Renal cortex interstitium (tissue), 15 donors: ENCODE measurements around the gene ATP5PD. TPM values are rescaled to one million over a fixed set of nuclear protein-coding genes. Genes with fewer than 3 reads are reported as not detected.

Source experiments
- DNase-seq, 11 donors: peaks; one replicate each; pipeline ENCODE4 v3.0.0-alpha.2; 2013; ENCODE audit warnings: low read depth in 9 of 11, low spot score in 4 of 11; ENCODE audit errors: extremely low read depth in 1 of 11
- long read RNA-seq, 16 experiments: transcript quantifications; one replicate each; lab custom pipeline, GENCODE V29; 2026
- polyA plus RNA-seq, 3 donors: library from polyadenylated mRNA; unstranded; fragments of 120-200 nt; gene quantifications; one replicate each; pipeline ENCODE4 v1.2.1, GENCODE V29; 2013; ENCODE audit not compliant: insufficient read length in 3 of 3

The ATP5PD gene
- polyA plus RNA-seq, result 100 to 1,000 TPM; 297 to 353 (median 303) TPM
- long read RNA-seq, donor 1, transcript ATP5PD-204 (2 exons, 2,191 nt), result minor isoform, 18 of 178 reads
- long read RNA-seq, donor 1, transcript ATP5PD-201 (6 exons, 603 nt), result major isoform, 126 of 178 reads
- long read RNA-seq, donor 1, partial matches to known transcripts, result 32 of 178 reads
- long read RNA-seq, donor 1, other reads (novel, unspliced or antisense), result 0 of 178 reads
- long read RNA-seq, donor 2, transcript ATP5PD-201 (6 exons, 603 nt), result major isoform, 107 of 206 reads
- long read RNA-seq, donor 2, transcript ATP5PD-204 (2 exons, 2,191 nt), result minor isoform, 23 of 206 reads
- long read RNA-seq, donor 2, partial matches to known transcripts, result 63 of 206 reads
- long read RNA-seq, donor 2, other reads (novel, unspliced or antisense), result 11 of 206 reads
- long read RNA-seq, donor 3, transcript ATP5PD-201 (6 exons, 603 nt), result major isoform, 186 of 316 reads
- long read RNA-seq, donor 3, transcript ATP5PD-204 (2 exons, 2,191 nt), result minor isoform, 15 of 316 reads
- long read RNA-seq, donor 3, partial matches to known transcripts, result 88 of 316 reads
- long read RNA-seq, donor 3, other reads (novel, unspliced or antisense), result 22 of 316 reads
- long read RNA-seq, donor 4, transcript ATP5PD-204 (2 exons, 2,191 nt), result minor isoform, 22 of 201 reads
- long read RNA-seq, donor 4, transcript ATP5PD-201 (6 exons, 603 nt), result major isoform, 104 of 201 reads
- long read RNA-seq, donor 4, partial matches to known transcripts, result 65 of 201 reads
- long read RNA-seq, donor 4, other reads (novel, unspliced or antisense), result 9 of 201 reads
- long read RNA-seq, donor 5, result 0 reads
- long read RNA-seq, donor 6, transcript ATP5PD-201 (6 exons, 603 nt), result major isoform, 91 of 236 reads
- long read RNA-seq, donor 6, transcript ATP5PD-204 (2 exons, 2,191 nt), result minor isoform, 25 of 236 reads
- long read RNA-seq, donor 6, partial matches to known transcripts, result 113 of 236 reads
- long read RNA-seq, donor 6, other reads (novel, unspliced or antisense), result 6 of 236 reads
- long read RNA-seq, donor 7, transcript ATP5PD-201 (6 exons, 603 nt), result major isoform, 183 of 334 reads
- long read RNA-seq, donor 7, transcript ATP5PD-204 (2 exons, 2,191 nt), result minor isoform, 26 of 334 reads
- long read RNA-seq, donor 7, partial matches to known transcripts, result 108 of 334 reads
- long read RNA-seq, donor 7, other reads (novel, unspliced or antisense), result 14 of 334 reads
- long read RNA-seq, donor 8, result 0 reads
- long read RNA-seq, donor 9, transcript ATP5PD-204 (2 exons, 2,191 nt), result minor isoform, 12 of 218 reads
- long read RNA-seq, donor 9, transcript ATP5PD-201 (6 exons, 603 nt), result major isoform, 127 of 218 reads
- long read RNA-seq, donor 9, partial matches to known transcripts, result 67 of 218 reads
- long read RNA-seq, donor 9, other reads (novel, unspliced or antisense), result 9 of 218 reads
- long read RNA-seq, donor 10, transcript ATP5PD-201 (6 exons, 603 nt), result major isoform, 154 of 340 reads
- long read RNA-seq, donor 10, transcript ATP5PD-204 (2 exons, 2,191 nt), result minor isoform, 21 of 340 reads
- long read RNA-seq, donor 10, partial matches to known transcripts, result 136 of 340 reads
- long read RNA-seq, donor 10, other reads (novel, unspliced or antisense), result 25 of 340 reads
- long read RNA-seq, donor 11, transcript ATP5PD-204 (2 exons, 2,191 nt), result minor isoform, 10 of 155 reads
- long read RNA-seq, donor 11, transcript ATP5PD-201 (6 exons, 603 nt), result major isoform, 113 of 155 reads
- long read RNA-seq, donor 11, partial matches to known transcripts, result 26 of 155 reads
- long read RNA-seq, donor 11, other reads (novel, unspliced or antisense), result 6 of 155 reads
- long read RNA-seq, donor 12, transcript ATP5PD-204 (2 exons, 2,191 nt), result minor isoform, 17 of 116 reads
- long read RNA-seq, donor 12, transcript ATP5PD-201 (6 exons, 603 nt), result major isoform, 67 of 116 reads
- long read RNA-seq, donor 12, partial matches to known transcripts, result 32 of 116 reads
- long read RNA-seq, donor 12, other reads (novel, unspliced or antisense), result 0 of 116 reads
- long read RNA-seq, donor 13, result 0 reads
- long read RNA-seq, donor 14, transcript ATP5PD-204 (2 exons, 2,191 nt), result minor isoform, 19 of 238 reads
- long read RNA-seq, donor 14, transcript ATP5PD-201 (6 exons, 603 nt), result major isoform, 149 of 238 reads
- long read RNA-seq, donor 14, partial matches to known transcripts, result 61 of 238 reads
- long read RNA-seq, donor 14, other reads (novel, unspliced or antisense), result 5 of 238 reads
- long read RNA-seq, donor 15, transcript ATP5PD-204 (2 exons, 2,191 nt), result minor isoform, 8 of 115 reads
- long read RNA-seq, donor 15, transcript ATP5PD-201 (6 exons, 603 nt), result major isoform, 67 of 115 reads
- long read RNA-seq, donor 15, partial matches to known transcripts, result 40 of 115 reads
- long read RNA-seq, donor 15, other reads (novel, unspliced or antisense), result 0 of 115 reads
- long read RNA-seq, donor 16, transcript ATP5PD-201 (6 exons, 603 nt), result major isoform, 312 of 489 reads
- long read RNA-seq, donor 16, transcript ATP5PD-204 (2 exons, 2,191 nt), result minor isoform, 26 of 489 reads
- long read RNA-seq, donor 16, partial matches to known transcripts, result 128 of 489 reads
- long read RNA-seq, donor 16, other reads (novel, unspliced or antisense), result 19 of 489 reads

DNA sequence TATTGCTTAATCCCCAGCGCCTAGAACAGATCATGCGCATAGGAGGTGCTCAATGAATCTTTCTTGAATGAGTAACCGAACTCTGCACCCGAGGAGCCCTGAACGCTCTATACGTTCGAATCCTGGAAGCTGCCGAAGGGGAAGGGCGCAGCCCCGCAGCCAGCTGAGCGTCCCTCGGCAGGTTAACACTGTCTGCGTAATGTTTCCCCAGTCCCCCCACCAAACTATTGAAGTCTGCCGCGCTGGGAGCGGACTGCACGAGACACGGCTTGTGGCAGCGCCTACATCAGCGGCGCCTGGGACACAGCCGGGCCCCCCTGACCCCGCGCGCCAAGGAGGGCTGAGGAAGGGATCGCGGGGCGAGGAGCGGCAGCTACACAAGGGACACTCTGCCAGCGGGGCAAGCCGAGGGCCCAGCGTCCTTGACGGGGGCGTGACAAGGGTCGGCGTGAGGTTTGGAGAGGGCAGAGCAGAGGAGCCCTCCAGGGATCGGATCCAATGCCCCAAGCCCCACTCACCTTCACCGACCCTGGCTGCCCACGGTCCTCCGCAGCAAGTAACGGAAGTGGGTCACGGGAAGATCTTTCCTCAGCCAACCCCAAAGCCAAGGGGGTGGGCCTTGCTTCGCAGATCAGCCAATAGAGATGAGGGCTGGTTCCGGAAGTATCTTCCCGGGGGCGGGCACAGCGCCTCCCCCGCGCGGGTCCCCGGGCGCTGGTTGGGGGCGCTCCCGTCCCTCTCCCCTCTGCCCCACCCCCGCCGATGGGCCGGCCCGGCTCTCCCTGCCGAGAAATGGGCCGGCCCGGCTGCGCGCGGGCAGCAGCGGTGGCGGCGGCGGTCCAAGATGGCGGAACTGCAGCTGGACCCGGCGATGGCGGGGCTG, at the start of gene ATP5PD, which contains the start of gene KCTD2:
Gene ATP5PD, minus strand, starts transcription at position 563 of the 883 bp plus-strand sequence. CDS start 4,319 bp downstream, outside the sequence.
Gene KCTD2, plus strand, starts transcription at position 819 of the 883 bp plus-strand sequence. Its CDS starts 26 bp downstream, at position 845.
- DNase-seq, result peak; percentile 89 to 96 (median 94)

DNA sequence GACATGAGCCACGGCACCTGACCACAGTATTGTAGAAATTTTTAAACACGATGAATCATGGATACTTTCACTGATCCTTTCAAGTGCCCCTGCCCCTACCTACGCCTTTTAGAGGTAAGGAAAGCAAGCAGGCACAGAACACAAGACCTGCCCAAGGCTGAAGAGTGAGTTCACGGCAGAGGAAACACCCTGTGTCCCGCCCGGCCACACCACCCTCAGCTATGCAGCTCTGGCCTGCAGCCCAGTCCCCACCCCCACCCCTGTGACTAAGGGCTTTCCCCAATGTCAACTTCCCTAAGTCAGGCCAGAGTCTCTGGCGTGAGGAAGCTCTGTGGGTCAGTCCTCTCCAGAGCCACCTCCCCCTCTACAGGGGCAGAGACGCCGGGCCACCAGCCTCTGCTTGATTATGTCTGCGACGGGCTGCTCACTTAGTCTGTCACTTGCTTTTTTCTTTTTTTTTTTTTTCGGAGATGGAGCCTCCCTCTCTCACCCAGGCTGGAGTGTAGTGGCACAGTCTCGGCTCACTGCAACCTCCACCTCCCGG, 49.4 kb upstream of the ATP5PD start:
- no peak for DNase-seq

DNA sequence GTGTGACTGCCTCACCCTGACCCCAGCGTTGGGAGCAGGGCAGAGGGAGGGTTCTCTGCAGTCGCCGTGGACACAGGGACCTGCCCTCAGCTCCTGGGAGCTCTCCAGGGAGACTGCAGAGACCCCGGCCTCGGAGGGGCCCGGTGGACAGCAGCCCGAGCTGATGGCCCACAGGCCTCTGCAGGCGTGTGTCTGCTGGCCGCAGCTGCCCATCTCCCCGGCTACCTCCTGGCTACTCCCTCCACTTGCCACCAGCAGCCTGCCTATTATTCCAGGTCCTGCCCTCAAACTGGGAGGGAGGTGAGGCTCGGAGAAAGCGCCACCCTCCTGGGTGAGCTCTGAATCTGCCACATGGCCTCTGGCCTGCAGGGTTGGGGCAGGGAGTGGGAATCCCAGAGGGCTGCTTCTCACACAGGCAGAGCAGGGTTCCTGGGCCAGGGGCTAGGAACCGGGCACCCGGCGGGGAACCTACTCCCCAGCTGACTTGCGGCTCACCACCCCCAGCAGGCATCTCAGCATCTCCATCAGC, 48.2 kb upstream of the ATP5PD start:
- DNase-seq, result no peak

DNA sequence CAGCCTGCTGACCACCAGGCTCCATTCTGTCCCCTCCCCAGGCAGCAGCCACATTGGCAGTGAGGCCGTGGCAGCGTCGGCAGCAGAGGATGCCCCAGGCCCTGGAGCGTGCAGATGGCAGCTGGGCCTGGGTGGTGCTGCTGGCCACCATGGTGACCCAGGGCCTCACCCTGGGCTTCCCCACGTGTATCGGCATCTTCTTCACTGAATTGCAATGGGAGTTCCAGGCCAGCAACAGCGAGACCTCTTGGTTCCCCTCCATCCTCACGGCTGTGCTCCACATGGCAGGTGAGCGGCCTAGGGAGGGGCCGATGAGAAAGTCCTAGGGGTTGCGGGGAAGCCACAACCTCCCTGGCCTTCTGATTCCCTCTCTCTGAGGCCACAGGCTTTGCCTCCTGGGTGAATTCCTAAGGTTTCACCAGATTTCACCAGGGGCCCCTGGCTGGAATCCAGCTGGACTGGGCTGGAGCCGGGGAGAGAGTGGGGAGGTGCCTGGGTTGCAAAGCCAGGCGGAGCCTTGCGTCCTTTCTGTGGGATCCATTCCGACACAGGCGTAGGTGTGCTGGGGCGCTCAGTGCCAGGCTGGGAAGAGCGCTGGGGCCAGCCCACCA, 46.9 kb upstream of the ATP5PD start:
- no peak for DNase-seq

DNA sequence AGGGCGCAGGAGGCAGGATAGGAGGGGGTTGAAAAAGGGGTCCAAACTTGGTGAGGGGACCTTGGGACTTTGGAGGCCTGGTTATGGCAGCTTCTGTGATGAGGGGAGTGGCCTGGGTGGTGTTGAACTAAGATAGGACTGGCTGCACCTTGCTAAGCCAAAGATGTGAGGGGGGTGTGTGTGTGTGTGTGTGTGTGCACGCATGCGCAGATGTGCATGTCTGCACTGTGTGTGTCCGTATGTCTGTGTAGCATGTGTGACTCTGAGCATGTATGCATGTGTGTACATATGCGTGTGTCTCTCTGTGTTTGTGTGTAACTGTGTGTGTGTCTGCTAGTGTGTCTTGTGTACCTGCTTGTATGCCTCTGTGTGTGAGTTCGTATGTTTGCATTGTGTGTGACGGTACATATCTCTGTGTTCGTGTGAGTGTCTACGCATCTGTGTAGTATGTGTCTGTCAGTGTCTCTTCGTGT, 45.1 kb upstream of the ATP5PD start:
- DNase-seq, result no peak

DNA sequence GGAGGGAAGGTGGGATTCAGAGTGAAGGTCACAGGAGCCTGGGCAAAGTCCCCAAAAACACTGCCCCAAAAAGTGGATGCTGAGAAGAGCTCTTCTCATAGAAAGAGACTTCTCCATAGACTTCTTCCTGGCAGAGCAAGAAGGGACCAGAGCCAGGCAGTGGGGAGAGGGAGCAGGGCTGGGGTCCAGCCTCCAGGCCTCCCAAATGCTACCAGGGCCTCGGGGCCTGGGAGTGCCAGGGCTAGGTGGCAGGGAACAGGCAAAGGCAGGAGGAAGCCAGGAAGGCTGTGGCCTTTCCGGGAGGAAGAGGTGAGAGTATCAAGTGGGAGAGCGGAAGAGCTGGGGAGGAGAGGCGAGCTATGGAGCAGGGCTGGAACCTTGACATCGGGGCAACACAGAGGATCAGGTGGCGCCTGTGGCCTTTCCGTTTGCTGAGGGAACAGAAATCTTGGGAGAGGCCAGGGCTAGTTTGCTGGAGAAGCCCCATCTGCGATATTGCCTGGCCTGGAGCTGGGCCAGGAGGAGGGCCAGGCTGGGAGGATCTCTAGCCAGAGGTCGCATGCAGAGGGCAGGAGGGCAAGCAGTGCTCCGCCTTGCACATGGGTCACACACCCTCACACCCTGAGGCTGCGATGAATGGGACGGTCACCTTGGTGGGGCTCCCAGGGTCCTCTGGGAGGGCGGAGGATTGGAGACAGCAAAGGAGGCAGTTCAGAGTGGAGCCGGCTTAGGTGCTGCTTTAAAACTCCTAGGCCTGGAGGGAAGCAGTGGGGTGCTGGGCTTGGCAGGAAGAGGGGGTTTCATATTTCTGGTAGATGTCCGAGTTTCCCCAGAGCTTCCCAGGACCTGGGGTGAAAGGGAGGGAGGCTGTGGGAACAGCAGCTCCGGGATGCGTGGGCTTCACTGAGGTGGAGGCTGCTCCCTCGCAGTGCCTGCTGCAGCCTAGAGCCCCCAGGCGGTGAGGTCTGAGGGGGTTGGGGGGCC, 44.4 kb upstream of the ATP5PD start:
- no peak for DNase-seq

DNA sequence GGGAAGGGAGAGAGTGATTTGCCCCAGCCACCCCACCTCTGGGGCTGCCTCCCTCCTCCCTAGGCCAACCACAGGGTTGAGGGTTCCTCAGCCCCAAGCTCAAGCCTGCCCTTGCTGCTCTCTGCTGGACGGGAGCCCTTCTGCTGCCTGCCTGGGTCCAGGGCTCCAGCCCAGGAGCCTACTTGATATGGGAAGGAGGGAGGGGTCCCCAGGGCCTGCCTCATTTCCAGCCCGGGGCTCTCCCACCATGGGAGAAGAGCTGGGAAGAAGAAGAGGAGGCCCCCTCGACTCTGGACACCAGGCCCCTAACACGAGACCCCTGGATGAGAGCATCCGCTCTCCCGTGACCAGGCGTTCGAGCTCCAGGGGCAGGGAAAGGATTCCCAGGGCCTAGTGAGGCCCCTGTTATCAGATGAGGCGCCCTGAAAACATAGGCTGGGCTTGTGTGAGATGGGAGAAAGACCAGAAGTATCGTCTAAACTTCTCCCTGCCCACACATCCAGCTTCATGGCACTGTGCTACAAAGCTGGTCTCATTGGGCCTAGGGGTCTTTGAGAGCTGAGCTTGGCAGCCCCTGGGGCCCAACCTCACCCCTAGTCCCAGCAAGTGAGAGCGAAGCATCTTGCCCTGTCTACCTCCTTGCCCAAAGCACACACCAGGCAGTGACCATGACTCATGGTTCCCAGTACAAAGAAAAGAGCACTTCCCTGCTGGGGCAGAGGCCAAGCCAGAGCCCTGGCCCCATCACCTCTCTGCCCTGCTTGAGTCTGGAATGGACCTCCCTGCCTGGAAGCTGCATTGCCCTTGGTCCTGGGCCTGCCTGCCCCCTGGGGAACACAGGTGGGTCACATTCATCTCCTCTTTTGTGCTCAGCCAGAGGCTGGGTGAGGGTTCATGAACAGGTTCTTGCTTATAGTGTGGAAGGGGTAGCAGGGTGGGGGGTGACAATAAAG, 42.0 kb upstream of the ATP5PD start:
- no peak for DNase-seq

DNA sequence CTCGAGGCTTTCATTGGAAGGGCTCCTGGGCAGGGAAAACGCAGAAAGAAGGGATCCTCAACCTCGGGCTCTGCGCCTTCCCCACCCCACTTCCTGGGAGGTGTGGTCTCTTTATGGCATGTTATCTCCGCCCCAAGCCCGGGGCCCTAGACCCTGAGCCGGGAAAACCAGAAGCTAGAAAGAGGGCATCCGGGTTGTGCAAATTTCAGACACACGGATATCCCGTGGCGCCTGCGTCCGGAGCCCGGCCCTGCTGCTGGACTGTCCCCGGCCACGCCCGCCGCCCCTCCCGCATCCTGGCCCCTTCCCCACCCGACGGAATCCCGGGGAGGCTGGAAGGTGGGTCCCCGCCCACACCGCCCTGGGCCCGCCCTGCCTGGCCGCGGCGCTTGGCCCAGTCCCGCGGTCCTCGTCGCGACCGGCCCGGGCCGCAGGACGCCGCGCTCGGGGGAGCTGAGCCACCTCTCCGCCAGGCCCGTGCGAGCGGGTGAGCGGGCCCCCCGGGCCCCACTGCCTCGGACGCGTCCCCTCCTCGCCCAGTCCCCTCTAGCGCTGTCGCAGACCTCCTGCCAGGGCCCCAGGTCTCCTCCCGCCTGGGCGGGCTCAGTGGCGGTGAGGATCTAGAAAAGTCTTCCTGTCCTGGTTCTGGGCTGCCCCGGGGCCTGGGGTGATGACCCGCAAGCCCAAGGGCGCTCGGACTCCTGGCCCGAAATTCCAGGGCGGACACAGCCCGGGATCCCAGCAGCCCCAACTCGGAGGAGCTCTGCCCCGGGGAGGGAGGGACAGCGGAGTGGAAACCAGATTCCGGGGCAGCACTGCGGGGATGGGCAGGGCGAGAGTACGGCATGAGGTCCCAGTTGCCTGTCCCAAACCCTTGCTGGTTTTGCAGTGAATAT, 41.0 kb upstream of the ATP5PD start, which contains the start of gene SLC16A5:
Gene SLC16A5, plus strand, starts transcription at position 397 of the 896 bp plus-strand sequence. CDS start 5,683 bp downstream, outside the sequence.
- DNase-seq, result peak in 8 of 11 donors; percentile 61 to 88 (median 78)

DNA sequence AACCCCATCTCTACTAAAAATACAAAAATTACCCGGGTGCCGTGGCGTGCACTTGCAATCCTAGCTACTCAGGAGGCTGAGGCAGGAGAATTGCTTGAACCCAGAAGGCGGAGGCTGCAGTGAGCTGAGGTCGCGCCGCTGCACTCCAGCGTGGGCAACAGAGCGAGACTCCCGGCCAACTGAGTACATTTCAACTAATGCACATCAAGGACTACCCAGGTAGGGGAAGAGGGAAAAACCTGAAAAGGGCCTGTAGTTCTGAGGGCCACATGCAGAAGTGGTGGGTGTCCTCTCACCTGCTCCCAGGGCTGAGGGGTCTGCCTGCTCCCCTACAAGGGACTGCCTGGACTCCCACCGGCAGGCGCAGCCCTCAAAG, 40.4 kb upstream of the ATP5PD start:
- DNase-seq, result no peak

DNA sequence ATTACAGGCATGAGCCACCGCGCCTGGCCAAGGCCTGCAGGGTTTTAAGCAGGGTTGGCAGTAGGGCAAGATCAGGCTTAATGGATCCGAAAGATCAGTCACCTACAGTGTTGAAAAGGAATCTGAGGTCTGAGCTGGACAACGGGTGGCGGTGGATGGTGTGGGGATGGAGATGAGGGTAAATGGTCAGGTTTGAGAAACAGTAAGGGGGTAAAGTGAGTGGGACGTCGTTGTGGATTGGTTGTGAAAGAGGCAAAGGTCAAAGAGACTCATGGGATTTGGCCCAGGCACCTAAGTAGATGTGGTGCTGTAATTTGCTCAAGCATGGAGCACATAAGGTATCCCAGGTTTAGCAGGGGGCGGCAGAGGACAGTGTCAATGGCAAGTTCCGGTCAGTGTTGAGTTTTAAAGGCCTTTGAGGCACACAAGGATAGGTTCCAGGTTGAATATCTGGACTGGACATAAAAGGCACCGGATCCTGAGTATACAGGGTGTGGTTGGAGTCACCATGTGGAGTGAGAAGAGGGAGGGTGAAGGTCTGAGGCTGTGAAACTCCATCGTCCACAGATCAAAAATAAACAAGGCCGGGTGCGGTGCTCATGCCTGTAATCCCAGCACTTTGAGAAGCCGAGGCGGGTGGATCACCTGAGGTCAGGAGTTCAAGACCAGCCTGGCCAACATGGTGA, 39.9 kb upstream of the ATP5PD start:
- DNase-seq, result no peak
